Left cardiac atrium (tissue), 4 donors: ENCODE measurements around the gene CRHR1. TPM values are rescaled to one million over a fixed set of nuclear protein-coding genes. Genes with fewer than 3 reads are reported as not detected.
A peak's percentile ranks its signal among the peaks of the same experiment; 100 is the strongest.

Source experiments
- ATAC-seq, 2 donors: fragments of 200-7000 bp; cut with Tn5 transposase; one replicate each; pipeline ENCODE4 v1.9.1; 2020; ENCODE audit warnings: mild to moderate bottlenecking in 2 of 2, moderate library complexity in 2 of 2
- DNase-seq: peaks from one replicate; pipeline ENCODE4 v3.0.0-alpha.2; 2020
- intact Hi-C, 2 donors: fragments of 100-400 bp; cut with DNase I; formaldehyde crosslinking; loops; one replicate each; pipeline versions ENCODE4 v1.14.1 to v1.15.1; 2022 to 2023
- total RNA-seq, 2 donors: library from RNA; stranded (reverse); fragmentation: NEBNext Ultra II Directional; extraction: Animal tissue kit (Norgen Biotek cat#: 25700); gene quantifications; one replicate each; pipeline ENCODE4 v1.2.1, GENCODE V29; 2021
- donor health status: DM: no; HTN: yes; CAD: no.
- donor health status: DM: no; HTN: yes; CAD: no; lungs with severe emphysema.
- donor health status: DM: yes; HTN: yes; CAD: no.
- donor health status: Dilated cardiomyopathy.

Gene CRHR1
- total RNA-seq, 2 donors from 2014 or later = not detected

GRCh38 chr17:45836047-45837044, 52.2 kb downstream of the CRHR1 start:
- intact Hi-C loops = no loop called here
- DNase-seq (no peak), ATAC-seq (no peak)

- ATAC-seq = no peak
- DNase-seq = no peak
- intact Hi-C loops = no loop called here
Observed at GRCh38 chr17:45837187-45837586, 53.1 kb downstream of the CRHR1 start.

DNA sequence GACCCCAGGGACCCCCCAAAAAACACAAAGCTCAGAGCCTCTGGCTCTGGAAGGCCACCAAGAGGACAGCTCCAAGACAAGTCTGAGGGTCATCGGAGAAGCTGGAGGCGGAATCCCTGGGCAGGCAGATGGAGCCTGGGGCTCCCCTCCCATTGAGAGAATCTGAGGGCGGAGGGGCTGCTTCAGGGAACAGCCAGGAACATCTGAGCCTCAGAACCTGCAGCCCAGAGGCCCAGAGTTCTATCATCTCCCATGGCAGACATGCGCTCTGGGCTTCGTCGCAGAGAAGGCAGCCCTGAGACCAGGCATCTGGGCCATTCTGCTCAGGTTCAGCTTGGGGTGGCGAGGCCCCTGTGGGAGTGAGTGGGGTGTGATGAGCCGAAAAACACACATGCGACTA, 53.5 kb downstream of the CRHR1 start:
- DNase-seq (no peak), ATAC-seq (no peak)
- intact Hi-C loops = no loop called here

GRCh38 chr17:45838751-45839295, 54.7 kb downstream of the CRHR1 start:
- intact Hi-C loops = no loop called here
- DNase-seq = no peak
- ATAC-seq = no peak

GRCh38 chr17:45839442-45839841, 55.3 kb downstream of the CRHR1 start:
- no peak for DNase-seq
- intact Hi-C loops = no loop called here

DNA sequence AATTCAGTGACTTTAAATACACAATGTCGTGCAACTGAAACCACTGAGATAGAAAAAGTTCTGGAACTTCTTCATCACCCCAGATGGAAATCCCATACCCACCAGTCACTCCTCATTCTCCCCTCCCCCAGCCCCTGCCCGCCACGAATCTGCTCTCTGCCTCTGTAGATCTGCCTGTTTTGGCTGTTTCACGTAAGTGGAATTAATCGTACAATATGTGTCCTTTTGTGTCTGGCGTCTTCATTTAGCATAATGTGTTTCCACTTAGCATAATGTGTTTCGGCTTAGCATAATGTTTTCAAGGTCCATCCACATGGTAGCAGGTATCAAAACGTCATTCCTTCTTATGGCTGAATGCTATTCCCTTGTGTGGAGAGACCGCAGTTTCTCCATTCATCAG, 57.1 kb downstream of the CRHR1 start:
- DNase-seq (no peak), ATAC-seq (no peak)
- intact Hi-C loops = no loop called here

More at GRCh38 chr17:45839442-45839841, 55.3 kb downstream of the CRHR1 start:
- no peak for ATAC-seq

GRCh38 chr17:45841883-45842525, 57.9 kb downstream of the CRHR1 start:
- no peak for DNase-seq

GRCh38 chr17:45843722-45844121, 59.6 kb downstream of the CRHR1 start:
- intact Hi-C loops = no loop called here
- DNase-seq = no peak
- ATAC-seq = no peak

More at GRCh38 chr17:45841883-45842525, 57.9 kb downstream of the CRHR1 start:
- intact Hi-C loops = no loop called here
- ATAC-seq = no peak

DNA sequence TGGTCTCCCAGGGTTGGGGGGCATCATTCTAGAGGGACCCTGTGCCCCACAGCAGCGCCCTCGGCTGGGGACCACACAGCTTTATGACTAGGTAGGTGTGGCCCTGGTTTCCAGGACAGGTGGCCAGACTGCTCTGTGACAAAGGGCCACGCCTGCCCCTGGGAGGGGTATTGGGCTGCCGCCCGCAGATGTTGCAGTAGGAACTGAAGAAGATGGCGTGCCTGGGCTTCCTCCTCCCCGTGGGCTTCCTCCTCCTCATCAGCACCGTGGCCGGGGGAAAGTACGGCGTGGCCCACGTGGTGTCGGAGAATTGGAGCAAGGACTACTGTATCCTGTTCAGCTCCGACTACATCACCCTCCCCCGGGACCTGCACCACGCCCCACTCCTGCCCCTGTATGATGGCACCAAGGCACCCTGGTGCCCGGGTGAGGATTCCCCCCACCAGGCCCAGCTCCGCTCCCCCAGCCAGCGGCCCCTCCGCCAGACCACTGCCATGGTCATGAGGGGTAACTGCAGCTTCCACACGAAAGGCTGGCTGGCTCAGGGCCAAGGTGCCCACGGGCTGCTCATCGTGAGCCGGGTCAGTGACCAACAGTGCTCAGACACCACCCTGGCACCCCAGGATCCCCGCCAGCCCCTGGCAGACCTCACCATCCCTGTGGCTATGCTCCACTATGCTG, 60.7 kb downstream of the CRHR1 start, which contains the start of gene SPPL2C:
Gene SPPL2C (plus strand): TSS at position 187 of the 681 bp plus-strand sequence. CDS start 26 bp downstream, at position 213.
- intact Hi-C loops = no loop called here
- ATAC-seq = no peak
- no peak for DNase-seq

DNA sequence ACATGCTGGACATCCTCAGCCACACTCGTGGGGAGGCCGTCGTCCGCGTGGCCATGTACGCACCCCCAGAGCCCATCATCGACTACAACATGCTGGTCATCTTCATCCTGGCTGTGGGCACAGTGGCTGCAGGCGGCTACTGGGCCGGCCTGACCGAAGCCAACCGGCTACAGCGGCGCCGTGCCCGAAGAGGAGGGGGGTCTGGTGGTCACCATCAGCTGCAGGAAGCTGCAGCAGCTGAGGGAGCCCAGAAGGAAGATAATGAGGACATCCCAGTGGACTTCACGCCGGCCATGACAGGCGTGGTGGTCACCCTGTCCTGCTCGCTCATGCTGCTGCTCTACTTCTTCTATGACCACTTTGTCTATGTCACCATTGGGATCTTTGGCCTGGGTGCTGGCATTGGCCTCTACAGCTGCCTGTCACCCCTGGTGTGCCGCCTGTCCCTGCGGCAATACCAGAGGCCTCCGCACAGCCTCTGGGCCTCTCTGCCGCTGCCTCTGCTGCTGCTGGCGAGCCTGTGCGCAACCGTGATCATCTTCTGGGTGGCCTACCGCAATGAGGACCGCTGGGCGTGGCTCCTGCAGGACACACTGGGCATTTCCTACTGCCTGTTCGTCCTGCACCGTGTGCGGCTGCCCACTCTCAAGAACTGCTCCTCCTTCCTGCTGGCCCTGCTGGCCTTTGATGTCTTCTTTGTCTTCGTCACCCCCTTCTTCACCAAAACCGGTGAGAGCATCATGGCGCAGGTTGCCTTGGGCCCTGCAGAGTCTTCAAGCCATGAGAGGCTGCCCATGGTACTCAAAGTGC, 61.5 kb downstream of the CRHR1 start:
- intact Hi-C loops = no loop called here
- DNase-seq (no peak), ATAC-seq (no peak)

DNA sequence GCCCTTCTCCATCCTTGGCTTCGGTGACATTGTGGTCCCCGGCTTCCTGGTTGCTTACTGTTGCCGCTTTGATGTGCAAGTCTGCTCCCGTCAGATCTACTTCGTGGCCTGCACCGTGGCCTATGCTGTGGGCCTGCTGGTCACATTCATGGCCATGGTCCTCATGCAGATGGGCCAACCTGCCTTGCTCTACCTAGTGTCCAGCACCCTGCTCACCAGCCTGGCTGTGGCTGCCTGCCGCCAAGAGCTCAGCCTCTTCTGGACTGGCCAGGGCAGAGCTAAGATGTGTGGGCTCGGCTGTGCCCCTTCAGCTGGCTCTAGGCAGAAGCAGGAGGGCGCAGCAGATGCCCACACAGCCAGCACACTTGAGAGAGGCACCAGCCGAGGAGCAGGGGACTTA, 62.1 kb downstream of the CRHR1 start:
- intact Hi-C loops = no loop called here
- ATAC-seq = no peak
- no peak for DNase-seq

DNA sequence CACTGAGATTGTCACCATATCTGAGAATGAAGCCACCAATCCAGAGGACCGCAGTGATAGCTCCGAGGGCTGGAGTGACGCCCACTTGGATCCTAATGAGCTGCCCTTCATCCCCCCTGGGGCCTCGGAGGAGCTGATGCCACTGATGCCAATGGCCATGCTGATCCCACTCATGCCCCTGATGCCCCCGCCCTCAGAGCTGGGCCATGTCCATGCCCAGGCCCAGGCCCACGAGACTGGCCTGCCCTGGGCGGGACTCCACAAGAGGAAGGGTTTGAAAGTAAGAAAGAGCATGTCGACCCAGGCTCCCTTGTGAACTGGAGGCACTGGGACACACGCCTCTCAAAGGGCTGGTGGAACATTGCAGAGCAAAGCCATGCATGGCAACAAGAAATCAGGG, 62.5 kb downstream of the CRHR1 start:
- no peak for ATAC-seq
- intact Hi-C loops = no loop called here
- no peak for DNase-seq

DNA sequence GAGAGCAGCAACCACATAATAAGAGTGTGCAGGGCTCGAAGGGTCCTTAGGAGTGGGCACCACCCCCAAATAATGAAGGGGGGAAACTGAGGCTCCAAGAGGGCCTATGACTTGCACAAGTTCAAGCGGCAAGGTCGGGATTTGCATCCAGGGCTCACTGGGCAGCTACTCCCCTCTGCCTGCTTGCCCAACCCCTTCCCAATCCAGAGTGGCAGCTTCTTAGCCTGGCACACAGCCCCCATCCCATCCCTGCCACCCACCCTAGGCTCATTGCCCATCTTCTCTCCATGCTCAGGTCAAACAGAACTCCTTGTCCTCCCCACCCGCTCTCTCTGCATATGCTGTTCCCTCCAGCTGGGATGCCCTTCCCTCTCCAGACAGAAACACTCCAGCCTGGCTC, 63.0 kb downstream of the CRHR1 start:
- DNase-seq = no peak
- ATAC-seq = no peak
- intact Hi-C loops = no loop called here

DNA sequence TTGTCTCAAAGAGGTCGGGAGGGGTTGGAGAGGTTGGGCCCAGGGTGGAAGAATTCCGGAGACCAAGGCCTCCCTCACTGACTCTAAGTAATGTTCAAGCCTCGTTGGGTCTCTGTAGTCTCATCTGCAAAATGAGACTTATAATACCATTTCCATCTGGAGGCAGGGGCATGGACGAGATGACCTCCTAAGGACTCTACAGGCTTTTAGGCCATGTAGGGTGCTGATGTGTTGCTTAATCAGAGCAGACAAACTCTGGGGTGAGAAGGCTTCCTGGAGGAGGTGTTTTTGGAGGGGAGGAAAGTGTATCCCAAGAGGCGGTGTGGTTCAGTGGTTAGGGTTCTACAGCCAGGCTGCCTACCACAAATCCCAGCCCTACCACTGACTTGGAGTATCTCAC, 63.6 kb downstream of the CRHR1 start:
- ATAC-seq (no peak), DNase-seq (no peak)
- intact Hi-C loops = no loop called here

- DNase-seq (no peak), ATAC-seq (no peak)
- intact Hi-C loops = no loop called here
Observed at GRCh38 chr17:45848405-45848804, 64.3 kb downstream of the CRHR1 start.

- DNase-seq (no peak), ATAC-seq (peak; percentile 46 to 88)
- intact Hi-C loops = no loop called here
Observed at GRCh38 chr17:45848868-45849535, 64.9 kb downstream of the CRHR1 start.

- DNase-seq = no peak
- intact Hi-C loops = no loop called here
- ATAC-seq = no peak
Observed at GRCh38 chr17:45849536-45849990, 65.4 kb downstream of the CRHR1 start.

- intact Hi-C loops = loop anchor here in 1 of 2 donors (5.0 kb wide), 1 partner anchor 208 kb away; no protein-coding TSS in a partner anchor
- DNase-seq (no peak), ATAC-seq (no peak)
Observed at GRCh38 chr17:45850011-45850410, 65.9 kb downstream of the CRHR1 start.
